ENCODE results near the gene E4F1.

GRCh38 chr16:2211923-2212347 lies 11.5 kb upstream of the E4F1 start:
- no peak for TF ChIP-seq CTCF (IDR thresholded peaks at IDR 0.05)
- no peak for TF ChIP-seq ZFX (IDR thresholded peaks at IDR 0.05; ENCODE audit: borderline replicate concordance)

All from 22Rv1 (cell line).